ENCODE data around the gene SPACA4. TPM values are rescaled to one million over a fixed set of nuclear protein-coding genes. Genes with fewer than 3 reads are reported as not detected.
A peak's percentile ranks its signal among the peaks of the same experiment; 100 is the strongest.

Gene SPACA4
- total RNA-seq, 2 donors from 2014 or later: not detected

GRCh38 chr19:48646722-48647216, 40.2 kb downstream of the SPACA4 start:
- TF ChIP-seq CTCF (IDR thresholded peaks at IDR 0.05): no peak
- no peak for TF ChIP-seq POLR2A (IDR thresholded peaks at IDR 0.05)
- H3K36me3 ChIP-seq (replicated peaks in 1 of 2; ENCODE audit: insufficient read depth in 1 of 2, low read depth in 2 of 2): no peaks in the 10 kb centered on the region
- DNase-seq (no peak), ATAC-seq (no peak)
- H3K9me3 ChIP-seq: no peaks in the 10 kb centered on the region
- intact Hi-C loops (cut with DNase I): no loop called here
- H3K27me3 ChIP-seq: no peaks in the 10 kb centered on the region
- H3K4me1 ChIP-seq: peaks cover 22% of the 10 kb centered on the region
- WGBS, 2 donors: 10 to 12% methylated on average over 9 to 10 of the region's 10 CpGs
- H3K4me3 ChIP-seq: no peak overlapping the region
- H3K27ac ChIP-seq: peak overlapping the region; percentile 84 to 92 (median 90)

GRCh38 chr19:48648134-48648533, 41.6 kb downstream of the SPACA4 start:
- no peak overlapping the region for H3K27ac ChIP-seq
- DNase-seq (no peak), ATAC-seq (no peak)
- no peaks in the 10 kb centered on the region for H3K36me3 ChIP-seq (replicated peaks in 1 of 2; ENCODE audit: insufficient read depth in 1 of 2, low read depth in 2 of 2)
- TF ChIP-seq CTCF (IDR thresholded peaks at IDR 0.05) (no peak), POLR2A (IDR thresholded peaks at IDR 0.05) (no peak)
- 61 to 72% methylated on average over 2 of the region's 2 CpGs for WGBS, 2 donors
- H3K27me3 ChIP-seq: no peaks in the 10 kb centered on the region
- peaks cover 22% of the 10 kb centered on the region for H3K4me1 ChIP-seq
- intact Hi-C loops (cut with DNase I): no loop called here
- H3K4me3 ChIP-seq: no peak overlapping the region
- H3K9me3 ChIP-seq: no peaks in the 10 kb centered on the region

GRCh38 chr19:48650974-48651682, 44.6 kb downstream of the SPACA4 start:
- TF ChIP-seq POLR2A (IDR thresholded peaks at IDR 0.05): no peak
- TF ChIP-seq CTCF (IDR thresholded peaks at IDR 0.05): no peak
- intact Hi-C loops (cut with DNase I): loop anchor here (10.0 kb wide), 1 partner anchor 184 kb away; the partner anchor contains the start of gene HSD17B14
- 85 to 88% methylated on average over 12 of the region's 12 CpGs for WGBS, 2 donors

GRCh38 chr19:48651683-48652048, 45.1 kb downstream of the SPACA4 start:
- TF ChIP-seq CTCF (IDR thresholded peaks at IDR 0.05) (no peak), POLR2A (IDR thresholded peaks at IDR 0.05) (no peak)

More at GRCh38 chr19:48650974-48651682, 44.6 kb downstream of the SPACA4 start:
- Histone ChIP-seq H3K27ac (no peak overlapping the region), H3K4me1 (peaks cover 4% of the 10 kb centered on the region), H3K36me3 (replicated peaks in 1 of 2; ENCODE audit: insufficient read depth in 1 of 2, low read depth in 2 of 2) (no peaks in the 10 kb centered on the region), H3K9me3 (no peaks in the 10 kb centered on the region), H3K4me3 (no peak overlapping the region), H3K27me3 (no peaks in the 10 kb centered on the region)
- ATAC-seq (no peak), DNase-seq (no peak)

More at GRCh38 chr19:48651683-48652048, 45.1 kb downstream of the SPACA4 start:
- Histone ChIP-seq H3K36me3 (replicated peaks in 1 of 2; ENCODE audit: insufficient read depth in 1 of 2, low read depth in 2 of 2) (no peaks in the 10 kb centered on the region), H3K4me3 (no peak overlapping the region), H3K27ac (no peak overlapping the region), H3K27me3 (no peaks in the 10 kb centered on the region), H3K4me1 (no peaks in the 10 kb centered on the region), H3K9me3 (no peaks in the 10 kb centered on the region)
- intact Hi-C loops (cut with DNase I): loop anchor here (10.0 kb wide), 1 partner anchor 183 kb away; the partner anchor contains the start of gene HSD17B14
- DNase-seq (no peak), ATAC-seq (no peak)
- 79 to 98% methylated on average over 5 of the region's 5 CpGs for WGBS, 2 donors

All from body of pancreas (tissue), 4 donors.